Measurements from ENCODE around the gene C2orf49. TPM values are rescaled to one million over a fixed set of nuclear protein-coding genes. Genes with fewer than 3 reads are reported as not detected.

Gene C2orf49
- 15.9 and 17.7 TPM in 2 replicates for total RNA-seq

GRCh38 chr2:105337122-105338019 lies at the start of gene C2orf49:
TSS of gene C2orf49 (plus strand) at chr2:105337540. CDS start at chr2:105337588, 48 bp downstream.

GRCh38 chr2:105329561-105330495 lies 7.5 kb upstream of the C2orf49 start, which contains the start of gene TGFBRAP1:
TSS of gene TGFBRAP1 (minus strand) at chr2:105329735. CDS start at chr2:105308301, 21,434 bp downstream.

GRCh38 chr2:105398336-105399206 lies 61.2 kb downstream of the C2orf49 start, which contains the start of gene FHL2:
TSS of gene FHL2 (minus strand) at chr2:105399051. CDS start at chr2:105386516, 12,535 bp downstream.

Other genes with a start within 250 kb of the C2orf49 start
- not detected in 2 replicates for gene GPR45, start 95.8 kb upstream of the C2orf49 start, total RNA-seq
- gene TGFBRAP1, start 7.8 kb upstream of the C2orf49 start, total RNA-seq = 12.4 and 14.3 TPM in 2 replicates
- gene FHL2, start 61.5 kb downstream of the C2orf49 start, total RNA-seq = 67.6 and 75.2 TPM in 2 replicates